ENCODE results near the gene ATP2B2.
"Not testable (repeated sequence)": the region's sequence is repeated elsewhere in the genome, so short reads cannot be mapped to it uniquely, and the experiment has no call there.

Gene ATP2B2

GRCh38 chr3:10317311-10317960, 187.9 kb downstream of the ATP2B2 start:
- no peak for DNase-seq

- no peak for DNase-seq
Observed at GRCh38 chr3:10315771-10316344, 189.5 kb downstream of the ATP2B2 start.

GRCh38 chr3:10315101-10315500, 190.3 kb downstream of the ATP2B2 start:
- no peak for DNase-seq

GRCh38 chr3:10312861-10313260, 192.5 kb downstream of the ATP2B2 start:
- no peak for DNase-seq

- DNase-seq, result no peak
Observed at GRCh38 chr3:10312391-10312790, 193.0 kb downstream of the ATP2B2 start.

GRCh38 chr3:10311710-10312109, 193.7 kb downstream of the ATP2B2 start:
- DNase-seq, result no peak

GRCh38 chr3:10310578-10310977, 194.8 kb downstream of the ATP2B2 start:
- no peak for DNase-seq

GRCh38 chr3:10309736-10310135, 195.7 kb downstream of the ATP2B2 start:
- no peak for DNase-seq

GRCh38 chr3:10308678-10309077, 196.7 kb downstream of the ATP2B2 start:
- DNase-seq, result no peak

GRCh38 chr3:10306156-10306555, 199.2 kb downstream of the ATP2B2 start:
- DNase-seq, result no peak

GRCh38 chr3:10305331-10305902, 200.0 kb downstream of the ATP2B2 start:
- DNase-seq, result no peak

GRCh38 chr3:10304905-10305304, 200.5 kb downstream of the ATP2B2 start:
- DNase-seq, result no peak

GRCh38 chr3:10303785-10304184, 201.6 kb downstream of the ATP2B2 start:
- no peak for DNase-seq

- no peak for DNase-seq
Observed at GRCh38 chr3:10303105-10303504, 202.3 kb downstream of the ATP2B2 start.

- DNase-seq, result no peak
Observed at GRCh38 chr3:10300087-10300486, 205.3 kb downstream of the ATP2B2 start.

- DNase-seq, result no peak
Observed at GRCh38 chr3:10299679-10300078, 205.7 kb downstream of the ATP2B2 start.

- no peak for DNase-seq
Observed at GRCh38 chr3:10299175-10299574, 206.2 kb downstream of the ATP2B2 start.

- not testable (repeated sequence) for DNase-seq
Observed at GRCh38 chr3:10298064-10298463, 207.3 kb downstream of the ATP2B2 start.

GRCh38 chr3:10294030-10294586, 211.3 kb downstream of the ATP2B2 start:
- DNase-seq, result no peak

- DNase-seq, result no peak
Observed at GRCh38 chr3:10292505-10293419, 212.6 kb downstream of the ATP2B2 start, which contains the start of gene GHRL. GHRL (minus strand) TSS chr3:10292947; CDS start chr3:10290180, 2,767 bp downstream.

GRCh38 chr3:10291641-10292040, 213.7 kb downstream of the ATP2B2 start:
- no peak for DNase-seq

GRCh38 chr3:10290481-10291176, 214.8 kb downstream of the ATP2B2 start:
- DNase-seq, result peak; percentile 49

Measured in NCI-H69 (cell line).